Left lung (tissue), 10 donors: Measurements from ENCODE around the gene FRMD4A. TPM values are rescaled to one million over a fixed set of nuclear protein-coding genes. Genes with fewer than 3 reads are reported as not detected.

Experiments
- ATAC-seq: fragments of 200-7000 bp; cut with Tn5 transposase; one replicate; pipeline ENCODE4 v1.9.1; 2020; ENCODE audit warnings: moderate library complexity
- DNase-seq, 4 donors: peaks; one replicate each; pipeline ENCODE4 v3.0.0-alpha.2; 2013 to 2020
- H3K27ac ChIP-seq, 2 donors: fragments of 200-600 bp; sonication (generic) in 1 of 2; one replicate each; pipeline versions ENCODE4 v1.5.0 to v1.8.0; 2020 to 2021
- H3K27me3 ChIP-seq, 2 donors: fragments of 200-600 bp; sonication (generic) in 1 of 2; one replicate each; pipeline versions ENCODE4 v1.5.0 to v1.8.0; 2020 to 2021
- H3K36me3 ChIP-seq, 2 donors: fragments of 200-600 bp; sonication (generic) in 1 of 2; one replicate each; pipeline versions ENCODE4 v1.5.0 to v1.8.0; 2020 to 2021
- H3K4me1 ChIP-seq, 2 donors: fragments of 200-600 bp; one replicate each; pipeline ENCODE4 v1.8.0; 2021
- H3K4me3 ChIP-seq, 2 donors: fragments of 200-600 bp; sonication (generic) in 1 of 2; one replicate each; pipeline versions ENCODE4 v1.5.0 to v1.8.0; 2020 to 2021; ENCODE audit warnings: mild to moderate bottlenecking in 1 of 2
- H3K9me3 ChIP-seq, 2 donors: fragments of 200-600 bp; sonication (generic) in 1 of 2; one replicate each; pipeline versions ENCODE4 v1.5.0 to v1.8.0; 2020 to 2021
- CTCF ChIP-seq, 2 donors: fragments of 200-600 bp; sonication (generic) in 1 of 2; IDR thresholded peaks; one replicate each; pipeline versions ENCODE4 v1.5.0 to v1.8.0; 2021; ENCODE audit warnings: antibody characterized with exemption in 2 of 2
- intact Hi-C, 2 donors: fragments of 100-400 bp; cut with DNase I; formaldehyde crosslinking; loops; one replicate each; pipeline versions ENCODE4 v1.11.2 to v1.14.2; 2022
- polyA plus RNA-seq, 6 donors: library from polyadenylated mRNA; unstranded; fragments of 120-200 nt; gene quantifications; one replicate each; pipeline ENCODE4 v1.2.1, GENCODE V29; 2013; ENCODE audit not compliant: insufficient read length in 6 of 6
- total RNA-seq, 2 donors: library from RNA; stranded (reverse); fragmentation: NEBNext Ultra II Directional; extraction: Animal tissue kit (Norgen Biotek cat#: 25700); gene quantifications; one replicate each; pipeline ENCODE4 v1.2.1, GENCODE V29; 2021
- donor health status: DM: no; HTN: yes; CAD: no.
- donor health status: DM: no; HTN: no; CAD: no.

Gene FRMD4A
- total and polyA plus RNA-seq, 8 donors = 33.9 to 62.8 (median 57.0) TPM

GRCh38 chr10:13707156-13707881 is 623.4 kb downstream of the FRMD4A start:
- intact Hi-C loops = no loop called here
- no peak for TF ChIP-seq CTCF (IDR thresholded peaks at IDR 0.05)
- Histone ChIP-seq H3K4me3 (peak overlapping the region; percentile 47 to 51), H3K36me3 (no peaks in the 10 kb centered on the region), H3K9me3 (no peaks in the 10 kb centered on the region), H3K27ac (peak overlapping the region; percentile 20 to 68), H3K27me3 (no peaks in the 10 kb centered on the region), H3K4me1 (peaks cover 17 to 38% of the 10 kb centered on the region in 2 donors)
- peak in 3 of 4 donors; percentile 78 to 91 (median 86) for DNase-seq
- peak; percentile 92 for ATAC-seq

GRCh38 chr10:13706604-13707003 is 624.1 kb downstream of the FRMD4A start:
- ATAC-seq (peak; percentile 19), DNase-seq (no peak)
- no peaks in the 10 kb centered on the region for H3K36me3 ChIP-seq
- peak overlapping the region in 1 of 2 donors; percentile 68 for H3K27ac ChIP-seq
- intact Hi-C loops = no loop called here
- H3K4me1 ChIP-seq = peaks cover 14 to 31% of the 10 kb centered on the region in 2 donors
- no peak for TF ChIP-seq CTCF (IDR thresholded peaks at IDR 0.05)
- no peaks in the 10 kb centered on the region for H3K9me3 ChIP-seq
- no peaks in the 10 kb centered on the region for H3K27me3 ChIP-seq
- peak overlapping the region; percentile 47 to 51 for H3K4me3 ChIP-seq

- no peaks in the 10 kb centered on the region for H3K9me3 ChIP-seq
- peak overlapping the region; percentile 47 to 51 for H3K4me3 ChIP-seq
- H3K4me1 ChIP-seq = peaks cover 14 to 29% of the 10 kb centered on the region in 2 donors
- no peaks in the 10 kb centered on the region for H3K27me3 ChIP-seq
- intact Hi-C loops = no loop called here
- H3K36me3 ChIP-seq = peaks cover 0 to 3% of the 10 kb centered on the region in 2 donors
- ATAC-seq (no peak), DNase-seq (no peak)
- H3K27ac ChIP-seq = peak overlapping the region in 1 of 2 donors; percentile 8
- no peak for TF ChIP-seq CTCF (IDR thresholded peaks at IDR 0.05)
Measured at GRCh38 chr10:13706175-13706574, 624.5 kb downstream of the FRMD4A start.

GRCh38 chr10:13705526-13706174 is 625.1 kb downstream of the FRMD4A start:
- peaks cover 0 to 7% of the 10 kb centered on the region in 2 donors for H3K36me3 ChIP-seq
- DNase-seq = no peak
- no peak for TF ChIP-seq CTCF (IDR thresholded peaks at IDR 0.05)
- peak overlapping the region; percentile 7 to 51 for H3K4me3 ChIP-seq
- ATAC-seq = no peak
- no peaks in the 10 kb centered on the region for H3K9me3 ChIP-seq
- intact Hi-C loops = no loop called here
- peaks cover 14 to 29% of the 10 kb centered on the region in 2 donors for H3K4me1 ChIP-seq
- H3K27ac ChIP-seq = peak overlapping the region in 1 of 2 donors; percentile 8
- no peaks in the 10 kb centered on the region for H3K27me3 ChIP-seq

GRCh38 chr10:13704964-13705363 is 625.8 kb downstream of the FRMD4A start:
- intact Hi-C loops = no loop called here
- ATAC-seq = no peak
- no peak for TF ChIP-seq CTCF (IDR thresholded peaks at IDR 0.05)
- Histone ChIP-seq H3K27me3 (no peaks in the 10 kb centered on the region), H3K4me3 (peak overlapping the region in 1 of 2 donors; percentile 51), H3K27ac (no peak overlapping the region), H3K9me3 (no peaks in the 10 kb centered on the region), H3K4me1 (peaks cover 14 to 29% of the 10 kb centered on the region in 2 donors), H3K36me3 (peaks cover 0 to 14% of the 10 kb centered on the region in 2 donors)
- DNase-seq = no peak
